NCI-H1417 (cell line): Measurements from ENCODE around the gene CDHR3.
"Not testable (repeated sequence)": the region's sequence is repeated elsewhere in the genome, so short reads cannot be mapped to it uniquely, and the experiment has no call there.

ENCODE experiments used
- DNase-seq, 3 experiments: peaks; one replicate each; lab custom pipeline; 2025; lab: John Stamatoyannopoulos, UW

Gene CDHR3

GRCh38 chr7:105999256-105999655 lies 36.2 kb downstream of the CDHR3 start:
- DNase-seq, result no peak

GRCh38 chr7:106001196-106001595 lies 38.1 kb downstream of the CDHR3 start:
- no peak for DNase-seq

GRCh38 chr7:106001886-106002285 lies 38.8 kb downstream of the CDHR3 start:
- peak in 2 of 3 experiments; percentile 16 to 52 for DNase-seq

GRCh38 chr7:106003525-106004064 lies 40.5 kb downstream of the CDHR3 start:
- no peak for DNase-seq

GRCh38 chr7:106006906-106007305 lies 43.8 kb downstream of the CDHR3 start:
- DNase-seq, result no peak

GRCh38 chr7:106007796-106008195 lies 44.7 kb downstream of the CDHR3 start:
- DNase-seq, result not testable (repeated sequence)

- DNase-seq, result peak; percentile 84 to 91 (median 89)
These were observed 46.6 kb downstream of the CDHR3 start for GRCh38 chr7:106009503-106010226.

- DNase-seq, result peak in 1 of 3 experiments; percentile 70
These were observed 47.3 kb downstream of the CDHR3 start for GRCh38 chr7:106010331-106010730.

- no peak for DNase-seq
These were observed 47.8 kb downstream of the CDHR3 start for GRCh38 chr7:106010866-106011265.

GRCh38 chr7:106012184-106012583 lies 49.1 kb downstream of the CDHR3 start:
- no peak for DNase-seq

GRCh38 chr7:106012935-106013439 lies 49.9 kb downstream of the CDHR3 start:
- no peak for DNase-seq

GRCh38 chr7:106015381-106016218 lies 52.5 kb downstream of the CDHR3 start:
- no peak for DNase-seq

GRCh38 chr7:106016331-106016730 lies 53.3 kb downstream of the CDHR3 start:
- DNase-seq, result no peak

GRCh38 chr7:106017657-106018056 lies 54.6 kb downstream of the CDHR3 start:
- DNase-seq, result no peak

- no peak for DNase-seq
These were observed 55.8 kb downstream of the CDHR3 start for GRCh38 chr7:106018566-106019469.

GRCh38 chr7:106019470-106019820 lies 56.4 kb downstream of the CDHR3 start:
- no peak for DNase-seq

- DNase-seq, result peak; percentile 35 to 91 (median 78)
These were observed 58.3 kb downstream of the CDHR3 start for GRCh38 chr7:106021151-106022067.

- DNase-seq, result no peak
These were observed 59.2 kb downstream of the CDHR3 start for GRCh38 chr7:106022193-106022821.

GRCh38 chr7:106023369-106024322 lies 60.6 kb downstream of the CDHR3 start:
- no peak for DNase-seq
